Left cardiac atrium (tissue), 4 donors: ENCODE measurements around the gene DTWD1. TPM values are rescaled to one million over a fixed set of nuclear protein-coding genes. Genes with fewer than 3 reads are reported as not detected.
"Not testable (repeated sequence)": the region's sequence is repeated elsewhere in the genome, so short reads cannot be mapped to it uniquely, and the experiment has no call there.

Experiments
- ATAC-seq, 2 donors: fragments of 200-7000 bp; cut with Tn5 transposase; one replicate each; pipeline ENCODE4 v1.9.1; 2020; ENCODE audit warnings: mild to moderate bottlenecking in 2 of 2, moderate library complexity in 2 of 2
- DNase-seq: peaks from one replicate; pipeline ENCODE4 v3.0.0-alpha.2; 2020
- intact Hi-C, 2 donors: fragments of 100-400 bp; cut with DNase I; formaldehyde crosslinking; loops; one replicate each; pipeline versions ENCODE4 v1.14.1 to v1.15.1; 2022 to 2023
- total RNA-seq, 2 donors: library from RNA; stranded (reverse); fragmentation: NEBNext Ultra II Directional; extraction: Animal tissue kit (Norgen Biotek cat#: 25700); gene quantifications; one replicate each; pipeline ENCODE4 v1.2.1, GENCODE V29; 2021
- donor health status: DM: no; HTN: yes; CAD: no.
- donor health status: DM: no; HTN: yes; CAD: no; lungs with severe emphysema.
- donor health status: DM: yes; HTN: yes; CAD: no.
- donor health status: Dilated cardiomyopathy.

The DTWD1 gene
- total RNA-seq, 2 donors from 2014 or later, result 25.2 to 25.7 TPM

DNA sequence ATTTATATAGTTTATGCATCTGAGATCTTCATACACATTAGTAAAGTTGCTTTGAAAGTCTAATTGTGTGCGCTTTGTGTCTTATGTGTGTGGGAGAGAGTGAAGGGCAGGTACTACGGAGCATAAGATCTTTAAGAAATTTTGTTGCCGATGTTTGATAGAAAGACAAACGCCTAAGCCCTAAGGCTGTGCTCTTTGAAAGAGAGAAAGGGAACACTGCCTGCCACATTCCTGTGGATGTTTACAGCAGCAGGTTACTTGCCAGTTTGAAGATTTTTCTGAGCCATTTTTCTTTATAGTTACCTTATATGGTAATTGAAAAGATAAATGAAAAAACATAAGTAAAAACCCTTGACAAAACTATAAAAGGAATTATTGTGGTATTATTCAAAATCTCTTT is 17.0 kb downstream of the DTWD1 start:
- ATAC-seq (no peak), DNase-seq (no peak)
- intact Hi-C loops, result no loop called here

DNA sequence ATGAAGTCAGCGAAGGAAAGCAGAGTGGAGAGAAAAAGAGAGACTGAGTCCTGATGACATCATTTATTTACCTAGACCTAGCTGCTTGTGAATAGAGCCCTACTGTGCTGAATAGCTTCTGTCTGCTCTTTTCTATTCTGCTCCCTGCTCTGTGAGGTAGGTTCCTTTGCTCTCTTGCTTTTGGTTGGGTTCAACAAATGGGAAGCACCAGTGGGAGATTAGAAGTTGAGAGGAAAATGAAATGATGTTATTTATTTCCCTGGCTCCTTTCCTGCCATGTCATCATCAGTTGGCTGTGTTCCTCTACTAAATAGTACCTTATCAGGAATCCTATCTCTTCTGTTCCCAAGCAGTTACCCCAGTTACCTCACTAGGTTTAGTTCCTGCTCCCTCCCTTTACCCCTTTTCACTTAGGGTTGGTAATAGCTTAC is 23.5 kb downstream of the DTWD1 start:
- ATAC-seq, result peak in 1 of 2 donors; percentile 30
- DNase-seq, result no peak

DNA sequence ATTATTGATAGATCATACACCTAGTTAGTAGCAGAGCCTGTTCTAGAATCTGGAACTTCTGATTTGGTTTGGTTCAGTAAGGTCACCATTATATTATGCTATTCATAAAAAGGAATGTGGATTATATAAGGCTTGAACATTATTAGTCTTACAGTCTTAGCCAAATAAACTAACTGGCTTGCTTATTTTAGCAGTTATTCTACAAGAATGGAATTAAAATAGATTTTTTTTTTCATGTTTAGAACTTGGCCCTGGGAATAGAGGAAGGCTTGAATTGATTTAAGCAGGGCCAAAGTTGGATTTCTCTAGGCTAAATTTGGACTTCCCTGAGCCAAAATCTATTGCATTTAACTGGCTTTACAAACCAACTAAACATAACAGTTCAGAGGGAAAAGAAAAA is 24.4 kb downstream of the DTWD1 start:
- no peak for DNase-seq
- intact Hi-C loops, result no loop called here
- peak in 1 of 2 donors; percentile 57 for ATAC-seq

More for the DNA sequence above, 23.5 kb downstream of the DTWD1 start:
- intact Hi-C loops, result no loop called here

DNA sequence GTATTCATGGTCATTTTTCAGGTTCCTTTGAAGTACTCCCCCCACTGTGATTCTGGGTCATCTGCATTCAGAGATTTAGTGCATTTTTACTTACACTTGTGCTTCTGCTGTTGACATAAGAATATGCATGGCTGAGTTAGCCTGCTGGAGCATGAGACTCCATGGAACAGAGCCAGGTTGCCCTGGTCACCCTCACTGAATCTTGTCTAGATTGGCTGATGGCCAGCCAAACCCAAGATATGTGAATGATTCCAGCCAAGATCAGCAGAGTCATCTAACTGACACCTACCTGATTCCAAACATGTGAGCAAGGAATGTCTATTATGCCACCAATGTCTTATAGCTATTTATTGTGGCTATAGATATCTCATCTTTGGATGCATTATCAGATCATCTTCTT is 25.1 kb downstream of the DTWD1 start:
- intact Hi-C loops, result no loop called here
- DNase-seq (peak; percentile 22), ATAC-seq (no peak)

DNA sequence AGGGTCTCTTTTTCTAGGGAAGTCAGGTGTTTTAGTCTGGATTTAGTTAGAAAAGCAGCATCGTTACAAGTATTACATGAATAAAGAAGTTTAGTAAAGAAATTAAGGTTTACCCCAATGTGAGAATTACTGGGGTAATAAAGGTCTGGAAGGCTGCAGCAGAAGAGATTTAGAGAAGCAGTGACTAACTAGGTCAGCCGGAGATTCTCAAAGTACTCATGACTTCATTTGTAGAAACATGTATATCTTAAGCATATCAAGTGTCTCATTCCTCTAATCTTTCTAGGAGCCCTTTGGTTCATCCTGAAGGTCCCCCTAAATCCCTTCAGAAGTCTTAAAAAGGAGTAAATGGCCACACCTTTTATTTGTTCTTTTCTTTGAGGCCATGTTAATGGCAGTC is 26.0 kb downstream of the DTWD1 start:
- DNase-seq (no peak), ATAC-seq (no peak)
- intact Hi-C loops, result no loop called here

DNA sequence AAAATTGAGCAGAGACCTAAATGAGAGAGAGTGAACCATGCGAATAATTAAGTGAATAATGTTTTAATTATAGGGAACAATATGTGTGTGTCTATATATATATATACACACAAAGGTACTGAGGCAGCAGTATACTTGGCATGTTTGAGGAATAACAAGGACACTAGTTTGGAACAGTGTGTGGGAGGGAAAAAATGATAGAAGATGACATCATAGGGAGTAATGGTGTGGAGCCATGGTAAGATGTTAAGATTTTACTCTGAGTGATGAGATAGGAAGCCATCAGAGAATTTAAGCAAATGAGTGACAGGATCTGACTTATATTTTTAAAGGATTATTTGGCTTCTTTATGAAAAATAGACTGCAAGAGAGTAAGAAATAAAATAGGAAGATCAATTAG is 29.1 kb downstream of the DTWD1 start:
- intact Hi-C loops, result no loop called here
- ATAC-seq, result no peak
- DNase-seq, result no peak

DNA sequence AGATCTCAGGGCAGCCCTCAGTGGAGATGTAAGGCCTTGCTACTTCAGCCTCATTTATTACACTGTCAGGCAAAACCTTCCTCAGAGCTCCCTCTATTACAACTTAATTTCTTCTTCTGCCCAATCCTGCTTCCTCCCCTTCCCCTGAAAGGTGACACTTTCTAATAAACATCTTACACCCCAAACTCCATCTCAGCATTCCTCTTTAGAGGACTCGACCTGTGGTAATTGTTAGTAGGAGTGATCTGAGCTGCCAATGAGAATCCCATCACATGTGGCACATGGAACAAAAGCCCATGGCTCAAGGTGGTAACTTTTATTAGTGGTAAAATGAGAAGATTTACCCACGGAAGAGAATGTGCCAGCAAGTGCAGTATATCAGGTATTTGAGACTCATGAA is 29.8 kb downstream of the DTWD1 start:
- intact Hi-C loops, result no loop called here
- no peak for DNase-seq
- ATAC-seq, result no peak

DNA sequence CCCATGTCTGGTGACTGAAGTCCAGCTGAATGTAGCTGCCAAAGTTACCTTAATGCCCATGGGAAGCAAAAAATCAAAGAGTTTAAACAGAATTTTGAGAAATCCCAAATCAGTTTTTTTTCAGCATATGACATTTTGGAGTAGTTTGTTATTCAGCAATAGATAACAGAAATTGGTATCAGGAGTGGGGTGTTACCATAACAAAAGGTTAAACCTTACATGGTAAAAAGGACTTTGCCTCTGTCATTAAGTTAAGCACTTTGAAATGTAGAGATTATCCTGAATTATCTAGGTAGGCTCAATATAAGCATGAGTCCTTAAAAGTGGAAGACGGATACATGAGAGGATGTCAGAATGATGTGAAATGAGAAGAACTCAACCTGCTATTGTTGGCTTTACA is 32.1 kb downstream of the DTWD1 start:
- no peak for ATAC-seq
- intact Hi-C loops, result no loop called here
- no peak for DNase-seq

DNA sequence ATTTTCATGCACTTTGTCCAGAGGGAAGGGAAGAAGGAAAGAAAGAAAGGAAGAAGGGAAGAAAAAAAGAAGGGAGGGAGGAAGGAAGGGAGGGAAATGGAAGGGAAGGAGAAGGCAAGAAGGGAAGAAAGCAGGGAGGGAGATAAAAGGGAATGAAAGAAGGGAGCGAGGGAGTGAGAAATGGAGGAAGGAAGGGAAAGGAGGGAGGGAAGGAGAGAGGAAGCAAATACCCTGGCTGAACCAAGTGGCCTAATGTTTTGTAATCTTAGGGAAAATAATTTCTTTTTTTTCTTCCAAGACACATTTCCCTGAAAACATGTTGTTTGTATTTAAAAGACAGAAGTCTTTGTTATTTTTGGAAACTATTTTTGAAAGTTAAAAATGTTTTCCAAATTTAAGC is 35.9 kb downstream of the DTWD1 start:
- intact Hi-C loops, result no loop called here
- ATAC-seq (no peak), DNase-seq (no peak)

DNA sequence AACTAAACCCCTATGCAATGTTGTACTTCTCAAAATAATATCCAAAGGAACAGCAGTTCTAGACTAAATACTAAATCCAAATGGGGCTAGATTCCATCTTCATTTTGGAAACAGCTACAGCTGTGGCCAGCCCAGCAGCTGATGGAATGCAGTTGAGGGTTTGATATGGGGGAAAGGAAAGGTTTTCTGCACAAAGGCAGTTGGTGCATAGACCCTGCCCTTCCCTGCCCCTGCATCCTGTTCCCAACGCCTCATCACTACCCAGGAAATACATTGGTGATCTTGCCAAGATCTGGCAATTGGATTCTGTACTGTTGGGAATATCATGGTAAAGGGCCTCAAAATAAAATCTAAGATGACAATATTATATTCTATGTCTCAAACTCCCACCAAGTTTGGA is 43.9 kb downstream of the DTWD1 start:
- no peak for ATAC-seq
- no peak for DNase-seq
- intact Hi-C loops, result no loop called here

DNA sequence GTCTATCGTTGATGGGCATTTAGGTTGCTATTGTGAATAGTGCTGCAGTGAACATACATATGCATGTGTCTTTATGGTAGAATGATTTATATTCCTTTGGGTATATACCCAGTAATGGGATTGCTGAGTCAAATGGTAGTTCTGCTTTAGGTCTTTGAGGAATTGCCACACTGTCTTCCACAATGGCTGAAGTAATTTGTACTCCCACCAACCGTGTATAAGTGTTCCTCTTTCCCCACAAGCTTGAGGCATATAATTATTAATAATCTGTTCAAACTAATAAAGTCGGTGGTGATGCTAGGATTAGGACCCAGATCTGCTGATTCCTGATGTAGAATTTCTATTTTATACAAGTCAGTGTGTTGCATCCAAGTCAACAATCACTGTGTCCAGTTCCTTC is 45.6 kb downstream of the DTWD1 start:
- intact Hi-C loops, ATAC-seq, DNase-seq: not testable (repeated sequence)

DNA sequence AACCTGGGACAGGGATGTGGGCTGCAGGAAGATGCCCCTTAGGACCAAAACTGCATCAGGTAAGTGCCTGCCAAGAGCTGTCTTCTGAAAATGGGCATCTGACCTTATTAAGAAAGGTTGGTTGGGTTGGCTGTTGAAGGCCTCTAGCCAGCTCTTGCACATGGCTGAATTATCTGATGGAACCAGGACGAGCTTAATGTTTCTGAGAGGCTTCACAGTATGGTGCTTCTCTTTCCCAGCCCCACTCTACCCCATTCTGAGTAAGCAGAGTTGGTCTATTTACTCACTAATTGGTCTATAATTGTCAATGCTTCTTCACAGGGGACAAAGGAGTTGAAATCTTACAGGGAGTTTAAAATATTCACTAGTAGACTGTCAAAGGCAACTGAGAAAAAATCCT is 48.4 kb downstream of the DTWD1 start:
- intact Hi-C loops, result no loop called here
- DNase-seq, result no peak
- ATAC-seq, result no peak

DNA sequence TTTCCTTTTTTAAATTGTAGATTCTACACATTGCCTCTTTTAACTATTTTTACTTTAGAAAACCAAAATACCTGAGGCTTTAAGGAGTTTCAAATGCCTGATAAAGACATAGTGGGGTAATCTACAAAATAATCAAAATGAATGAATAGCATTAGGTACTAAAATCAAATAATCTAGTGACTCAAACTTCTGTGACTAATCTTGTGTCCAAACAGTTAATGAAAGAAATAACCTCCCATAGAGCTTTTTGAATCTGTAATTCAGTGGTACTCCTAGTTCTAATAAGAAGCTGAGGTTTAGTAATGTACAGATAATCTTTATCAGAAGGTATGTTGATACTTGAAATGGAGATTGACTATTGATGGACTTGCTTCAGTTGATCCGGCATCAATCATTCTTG is 53.0 kb downstream of the DTWD1 start:
- no peak for DNase-seq
- intact Hi-C loops, result no loop called here

DNA sequence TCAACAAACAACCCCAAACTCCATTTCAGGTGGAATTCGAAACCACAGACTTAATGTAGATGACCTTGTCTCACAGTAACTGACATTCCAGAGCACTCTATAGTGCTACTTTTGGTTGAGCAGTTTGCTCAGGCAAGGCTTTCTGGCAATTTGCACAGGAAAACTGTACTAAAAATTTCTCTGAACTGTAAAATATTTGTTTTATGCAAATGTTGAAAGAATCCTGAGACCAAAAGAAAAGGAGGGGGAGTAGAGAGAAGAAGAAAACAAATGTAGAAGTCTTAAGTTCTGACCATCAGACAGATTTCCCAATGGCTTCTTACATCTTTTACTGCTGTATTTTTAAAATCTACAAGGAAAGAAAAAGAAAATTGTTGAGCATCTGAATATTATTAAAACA is 53.5 kb downstream of the DTWD1 start:
- intact Hi-C loops, result no loop called here
- ATAC-seq (no peak), DNase-seq (no peak)

More for the DNA sequence above, 53.0 kb downstream of the DTWD1 start:
- no peak for ATAC-seq

DNA sequence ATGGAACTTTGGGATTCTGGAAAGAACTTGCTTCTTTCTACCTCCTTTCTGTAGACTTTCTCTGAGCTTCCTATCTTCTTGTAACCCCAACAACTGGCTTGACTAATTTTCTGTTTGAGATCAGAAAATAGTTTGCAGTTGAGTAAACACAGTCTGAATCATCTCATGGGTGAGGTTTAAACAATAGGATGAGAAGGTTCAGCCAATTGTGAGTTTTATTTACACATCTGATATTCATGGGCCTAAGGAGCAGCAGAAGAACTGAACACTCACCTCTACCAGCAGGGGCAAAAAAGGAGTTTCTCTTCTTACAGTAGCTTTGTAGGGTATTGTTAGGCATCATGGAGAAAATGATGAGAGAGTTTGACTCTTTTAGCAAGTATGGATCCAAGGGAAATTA is 54.2 kb downstream of the DTWD1 start:
- DNase-seq (no peak), ATAC-seq (no peak)
- intact Hi-C loops, result no loop called here

DNA sequence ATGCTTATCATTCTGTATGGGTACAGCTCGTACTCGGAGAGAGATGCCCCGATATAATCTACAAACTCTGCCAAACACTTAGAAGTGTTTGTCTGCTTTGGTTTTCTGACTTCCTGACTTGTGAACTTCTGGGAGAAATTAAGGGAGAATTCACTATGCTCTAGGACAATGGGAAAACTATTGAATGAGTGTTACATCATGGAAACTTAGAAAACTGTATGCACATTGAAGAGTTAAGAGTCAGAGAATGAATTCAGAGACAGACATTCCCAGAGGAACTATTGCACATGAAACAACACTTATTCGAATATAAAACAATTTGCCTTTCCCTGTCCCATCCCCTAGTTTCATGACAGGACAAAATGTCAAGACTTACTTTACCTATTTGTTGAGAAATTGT is 57.8 kb downstream of the DTWD1 start:
- intact Hi-C loops, result no loop called here
- ATAC-seq (peak; percentile 41), DNase-seq (no peak)

DNA sequence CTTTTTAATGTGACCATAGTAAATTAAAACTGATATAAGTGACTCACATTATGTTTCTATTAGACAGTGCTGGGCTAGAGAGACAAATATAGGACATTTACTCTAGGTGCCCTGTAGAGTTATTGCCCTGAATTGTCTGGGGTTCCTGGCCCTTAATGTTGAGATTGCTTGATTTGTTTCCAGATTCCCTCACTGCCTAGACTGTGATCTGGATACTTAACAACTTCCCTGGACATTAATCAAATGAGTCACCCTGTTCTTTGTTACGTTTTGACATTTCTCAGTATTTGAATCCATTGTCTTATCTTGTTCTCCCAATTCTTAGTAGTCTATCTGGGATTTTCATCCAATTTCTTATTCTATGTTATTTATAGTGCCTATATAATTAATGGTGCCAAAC is 65.8 kb downstream of the DTWD1 start:
- intact Hi-C loops, result no loop called here
- DNase-seq (no peak), ATAC-seq (no peak)

DNA sequence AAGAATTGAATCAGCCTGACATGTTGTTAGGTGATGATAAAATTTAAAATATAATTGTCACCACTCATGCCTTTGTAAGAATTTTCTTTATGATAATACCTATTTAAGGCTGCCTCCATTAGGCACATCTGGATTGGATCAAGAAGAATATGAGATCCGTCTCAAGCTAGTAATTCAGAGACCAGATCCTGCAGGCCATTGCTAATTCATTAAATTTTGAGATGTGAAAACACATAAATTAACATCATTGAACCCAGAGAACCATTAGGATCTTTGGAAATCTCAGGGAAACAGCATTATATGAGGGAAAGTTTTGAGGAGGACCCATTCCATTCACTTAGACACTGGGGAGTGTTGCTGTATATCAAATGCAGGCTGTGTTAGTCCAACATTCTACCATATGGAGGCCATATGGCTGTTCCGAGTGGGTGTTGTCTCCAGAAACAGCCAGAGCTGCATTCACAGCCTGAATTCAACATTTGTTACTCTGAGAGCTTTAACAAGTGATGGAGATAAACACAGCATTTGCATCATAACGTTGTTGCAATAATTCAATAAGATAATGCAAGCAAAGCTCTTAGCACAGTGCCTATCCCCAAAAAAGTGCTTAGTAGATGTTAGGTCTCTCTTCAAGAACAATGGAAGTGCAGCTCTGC is 67.4 kb downstream of the DTWD1 start:
- DNase-seq, result no peak
- intact Hi-C loops, result no loop called here
- no peak for ATAC-seq

DNA sequence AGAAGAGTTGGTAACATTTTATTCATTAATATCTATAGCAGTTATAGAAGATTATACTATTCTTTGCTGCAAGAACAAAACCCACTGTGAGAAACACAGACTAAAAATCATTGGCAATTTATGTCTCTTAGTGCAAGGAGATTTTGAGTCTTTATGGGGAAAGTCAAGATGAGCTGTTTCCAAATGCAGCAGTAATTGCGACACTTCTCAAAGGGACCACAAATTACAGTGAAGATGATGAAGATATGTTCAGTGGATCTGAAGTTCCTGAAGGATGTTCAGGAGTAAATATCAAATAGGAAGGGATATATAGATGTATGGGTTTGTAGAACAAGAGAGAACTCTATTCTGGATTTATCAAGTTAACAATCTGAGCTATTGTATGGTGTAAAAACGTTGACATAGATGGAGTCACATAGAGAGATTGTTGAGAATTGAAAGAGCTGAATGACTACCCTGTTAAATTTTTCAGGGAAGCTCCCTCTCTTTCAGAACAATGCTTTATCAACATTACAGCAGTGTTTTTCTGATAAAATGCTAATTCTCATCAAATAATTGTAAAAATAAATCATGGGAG is 71.8 kb downstream of the DTWD1 start:
- intact Hi-C loops, result no loop called here
- ATAC-seq (no peak), DNase-seq (no peak)

DNA sequence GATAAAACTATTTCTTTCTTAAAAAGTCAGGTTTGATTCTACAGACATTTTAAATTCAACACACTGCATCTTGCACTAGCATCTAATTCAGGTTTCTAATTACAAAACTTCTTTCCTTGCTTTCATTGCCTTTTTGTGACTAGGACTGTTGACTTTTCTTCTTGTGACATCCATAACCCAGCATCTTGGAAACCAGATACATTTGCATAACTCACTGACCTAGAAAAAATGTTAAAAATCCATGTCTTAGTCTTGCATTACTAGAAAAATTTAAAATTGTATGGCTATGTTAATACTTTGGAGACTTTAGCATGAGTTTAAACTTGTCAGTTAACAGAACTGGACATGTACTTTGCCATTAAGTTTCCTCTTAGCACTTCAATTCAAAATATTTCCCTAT is 72.7 kb downstream of the DTWD1 start:
- DNase-seq (no peak), ATAC-seq (no peak)
- intact Hi-C loops, result no loop called here

DNA sequence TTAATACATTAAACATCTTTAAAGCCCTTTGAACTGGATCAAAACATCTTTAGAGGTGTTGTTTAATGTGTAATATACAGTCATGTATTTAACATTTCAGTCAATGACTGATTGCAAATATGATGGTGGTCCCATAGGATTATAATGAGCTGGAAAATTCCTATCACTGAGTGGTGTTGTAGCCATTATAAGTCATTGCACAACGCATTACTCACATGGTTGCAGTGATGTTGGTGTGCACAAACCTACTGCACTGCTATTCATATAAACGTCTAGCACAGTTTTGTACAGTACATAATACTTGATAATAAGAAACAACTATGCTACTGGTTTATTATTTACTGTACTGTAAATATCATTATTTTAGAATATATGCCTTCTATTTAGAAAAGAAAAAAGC is 75.6 kb downstream of the DTWD1 start:
- DNase-seq (no peak), ATAC-seq (no peak)
- intact Hi-C loops, result no loop called here

DNA sequence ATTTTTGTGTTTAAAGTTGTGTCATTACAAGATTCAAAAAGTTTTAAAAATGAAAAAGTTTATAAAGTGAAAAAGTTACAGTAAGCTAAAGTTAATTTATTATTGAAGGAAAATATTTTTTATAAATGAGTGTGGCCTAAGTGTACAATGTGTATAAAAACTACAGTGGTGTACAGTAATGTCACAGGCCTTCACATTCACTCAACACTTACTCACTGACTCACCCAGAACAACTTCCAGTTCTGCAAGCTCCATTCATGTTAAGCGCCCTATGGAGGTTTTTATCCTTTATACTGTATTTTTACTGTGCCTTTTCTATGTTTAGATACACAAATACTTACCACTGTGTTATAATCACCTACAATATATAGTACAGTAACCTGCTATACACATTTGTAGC is 76.3 kb downstream of the DTWD1 start:
- ATAC-seq (no peak), DNase-seq (no peak)
- intact Hi-C loops, result no loop called here
